Stimulated activated CD8-positive, alpha-beta memory T cell treated with anti-CD3 and anti-CD28 coated beads, Interleukin-4, amount 100 ng/mL, for 4 hours (primary cell): ENCODE data around the gene GDPD4.

Experiments
- DNase-seq, 2 donors: peaks; one replicate each; pipeline ENCODE4 v3.0.0-alpha.2; 2020; ENCODE audit warnings: low read depth in 2 of 2, low spot score in 1 of 2

Gene GDPD4

DNA sequence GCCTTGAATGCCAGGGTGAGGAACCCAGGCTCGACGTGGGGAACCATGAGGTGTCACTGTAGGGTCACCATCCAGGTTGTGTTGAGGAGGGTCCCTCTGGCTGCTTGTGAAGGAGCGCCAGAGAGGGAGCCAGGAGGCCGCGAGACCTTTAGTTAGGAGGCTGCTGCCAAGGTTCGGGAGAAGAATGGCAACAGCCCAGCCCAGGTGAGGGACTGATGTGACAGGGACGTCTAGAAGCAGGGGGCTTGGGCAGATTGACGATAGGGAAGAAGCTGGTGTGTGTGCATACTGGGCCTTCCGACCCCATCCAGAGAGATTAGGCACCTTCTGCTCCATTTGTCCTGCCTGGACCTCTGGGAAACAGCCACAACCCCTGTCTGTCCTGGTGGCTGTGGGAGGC is 124.5 kb downstream of the GDPD4 start:
- no peak for DNase-seq

DNA sequence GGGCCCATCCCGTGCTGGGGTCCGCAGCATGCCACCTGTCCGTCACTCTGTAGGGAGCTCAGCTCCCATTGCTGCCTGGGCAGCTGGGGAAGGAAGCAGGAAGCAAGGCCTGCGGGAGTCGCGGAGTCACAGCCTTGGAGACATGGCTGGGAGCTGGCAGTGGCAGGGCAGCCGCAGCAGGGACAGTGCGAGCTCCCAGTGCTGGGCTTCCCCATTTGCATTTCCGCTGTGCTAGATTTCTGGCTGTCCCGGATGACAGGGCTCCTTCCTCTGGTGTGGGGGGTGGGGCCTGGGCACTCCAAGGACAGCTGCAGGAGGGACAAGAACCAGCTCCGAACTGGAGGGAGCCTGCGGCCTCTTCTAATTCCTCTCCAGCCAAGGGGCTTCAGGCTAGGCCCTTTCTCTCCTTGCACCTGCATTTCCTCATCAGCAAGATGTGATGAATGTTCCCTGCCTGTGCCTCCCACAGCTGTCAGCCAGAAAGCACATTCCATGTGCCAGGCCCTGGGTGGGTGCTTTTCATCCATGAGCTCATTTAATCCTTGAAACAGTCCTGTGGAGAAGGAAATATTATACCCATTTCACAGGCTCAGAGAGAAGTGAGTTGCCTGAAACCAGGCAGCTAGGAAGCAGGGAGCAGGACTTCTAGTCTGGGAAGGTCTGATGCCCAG is 125.5 kb downstream of the GDPD4 start:
- DNase-seq, result no peak

DNA sequence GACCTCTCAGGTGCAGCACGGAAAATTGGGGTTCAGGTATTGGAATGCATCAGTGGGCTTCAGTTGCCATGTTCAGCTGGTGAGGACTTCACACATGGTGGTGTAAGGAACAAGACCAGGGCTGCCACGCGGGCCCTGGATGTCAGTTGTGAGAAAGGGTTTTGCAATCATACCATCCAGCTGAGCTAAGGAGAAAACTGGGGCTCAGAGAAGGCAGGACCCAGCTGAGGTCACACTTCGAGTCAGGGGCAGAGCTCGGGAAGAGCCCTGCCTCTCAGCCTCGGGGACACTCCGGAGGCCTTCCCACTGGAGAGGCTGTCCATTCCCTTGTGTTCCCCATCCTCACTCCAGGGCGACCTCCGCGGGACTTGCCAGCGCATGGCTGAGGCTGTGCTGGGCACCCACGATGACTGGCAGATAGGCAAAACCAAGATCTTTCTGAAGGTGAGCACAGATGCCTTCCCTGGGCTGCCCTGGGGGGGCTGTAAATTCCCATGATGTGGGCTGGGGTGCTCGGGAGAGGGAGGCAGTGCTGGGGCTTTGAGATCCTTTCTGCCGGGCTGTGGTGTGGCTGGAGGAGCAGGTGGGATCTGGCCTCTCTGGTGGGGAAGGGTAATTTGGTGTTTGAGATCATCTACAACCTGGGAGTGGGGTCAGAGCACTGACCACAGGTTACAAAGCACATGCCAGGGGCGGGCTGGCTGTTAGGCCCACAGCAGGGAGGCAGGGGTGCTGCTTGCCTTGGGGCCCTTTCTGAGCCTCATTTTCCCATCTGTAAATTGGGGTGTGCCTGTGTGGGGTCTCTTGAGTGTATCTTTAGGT is 126.3 kb downstream of the GDPD4 start:
- no peak for DNase-seq

DNA sequence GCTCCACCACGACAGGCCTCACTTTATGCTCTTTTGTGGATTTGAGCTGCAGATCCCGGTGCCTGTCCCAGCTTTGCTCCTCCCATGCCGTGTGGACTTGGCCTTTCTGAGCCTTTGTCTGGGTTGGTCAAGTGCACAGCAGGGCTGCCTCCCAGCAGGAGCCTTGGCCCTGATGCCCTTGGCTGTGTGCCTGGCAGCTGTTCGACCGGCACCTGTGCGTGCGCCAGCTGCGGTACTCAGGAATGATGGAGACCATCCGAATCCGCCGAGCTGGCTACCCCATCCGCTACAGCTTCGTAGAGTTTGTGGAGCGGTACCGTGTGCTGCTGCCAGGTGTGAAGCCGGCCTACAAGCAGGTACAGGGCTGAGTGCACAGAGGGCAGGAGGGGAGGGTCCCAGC is 126.9 kb downstream of the GDPD4 start:
- DNase-seq, result no peak

DNA sequence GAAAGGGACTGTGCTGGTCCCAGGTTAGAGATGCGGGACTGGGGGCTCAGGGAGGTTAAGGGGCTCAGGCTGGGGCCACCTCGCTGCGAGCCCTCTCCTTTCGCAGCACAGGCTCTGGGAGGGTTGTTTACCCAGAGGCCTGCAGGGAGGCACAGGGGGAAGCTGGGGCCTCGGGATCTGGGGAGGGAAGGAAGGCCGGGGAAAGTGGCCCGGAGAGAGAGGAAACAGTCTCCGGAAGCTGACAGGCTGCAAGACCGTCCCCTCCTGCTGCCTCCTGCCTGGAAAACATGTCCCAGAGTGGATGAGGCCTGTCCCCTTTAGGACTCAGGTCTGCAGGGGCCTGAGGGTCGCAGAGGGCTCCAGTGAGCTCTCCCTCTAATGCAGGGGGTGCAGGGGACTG is 128.0 kb downstream of the GDPD4 start:
- DNase-seq, result no peak

DNA sequence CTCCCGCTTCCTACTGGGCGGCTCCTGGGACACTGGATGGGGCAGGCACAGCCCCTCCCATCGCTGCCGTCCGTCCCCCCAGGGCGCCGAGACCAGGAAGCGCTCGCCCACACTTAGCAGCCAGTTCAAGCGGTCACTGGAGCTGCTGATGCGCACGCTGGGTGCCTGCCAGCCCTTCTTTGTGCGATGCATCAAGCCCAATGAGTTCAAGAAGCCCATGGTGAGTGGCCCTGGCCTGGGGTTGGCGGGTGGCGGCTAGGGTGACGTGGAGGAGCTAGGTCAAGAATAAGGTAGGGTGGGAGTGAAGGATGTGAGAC is 128.9 kb downstream of the GDPD4 start:
- DNase-seq, result no peak

DNA sequence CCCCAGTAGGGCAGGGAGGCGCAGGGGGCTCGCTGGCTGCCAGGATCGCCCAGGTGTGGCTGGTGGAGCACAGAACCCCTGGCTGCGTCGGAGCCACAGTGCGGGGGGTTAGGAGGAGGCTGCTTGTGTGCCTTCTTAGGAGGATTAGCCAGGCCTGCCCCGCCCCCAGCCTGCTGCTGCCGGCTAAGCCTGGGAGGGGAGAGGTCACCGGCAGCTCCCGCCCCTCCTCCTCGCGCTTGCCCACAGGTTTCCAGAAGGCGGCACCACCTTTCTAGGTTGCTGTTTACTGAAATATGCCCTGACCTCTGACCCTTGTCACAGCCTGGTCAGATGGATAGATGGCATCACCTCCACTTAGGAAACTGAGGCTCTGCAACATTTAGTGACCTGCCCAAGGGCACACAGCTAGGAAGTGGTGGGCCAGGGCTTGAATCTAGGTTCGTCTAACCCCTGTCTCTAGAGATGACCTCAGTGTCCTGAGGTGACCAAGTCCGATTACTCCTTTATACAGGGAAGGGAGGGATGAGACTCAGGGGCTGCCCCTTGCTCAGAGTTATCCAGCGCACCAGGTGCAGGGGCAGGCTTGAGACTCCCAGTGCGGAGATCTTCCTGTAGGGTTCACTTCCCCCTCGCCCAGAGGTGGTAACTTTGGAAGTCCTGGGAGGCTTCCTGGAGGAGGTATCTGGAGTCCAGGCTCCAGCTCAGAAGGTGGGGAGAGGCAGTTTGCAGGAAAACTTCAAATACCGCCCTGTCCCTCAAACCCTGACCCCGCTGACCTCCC is 129.4 kb downstream of the GDPD4 start:
- DNase-seq, result no peak

DNA sequence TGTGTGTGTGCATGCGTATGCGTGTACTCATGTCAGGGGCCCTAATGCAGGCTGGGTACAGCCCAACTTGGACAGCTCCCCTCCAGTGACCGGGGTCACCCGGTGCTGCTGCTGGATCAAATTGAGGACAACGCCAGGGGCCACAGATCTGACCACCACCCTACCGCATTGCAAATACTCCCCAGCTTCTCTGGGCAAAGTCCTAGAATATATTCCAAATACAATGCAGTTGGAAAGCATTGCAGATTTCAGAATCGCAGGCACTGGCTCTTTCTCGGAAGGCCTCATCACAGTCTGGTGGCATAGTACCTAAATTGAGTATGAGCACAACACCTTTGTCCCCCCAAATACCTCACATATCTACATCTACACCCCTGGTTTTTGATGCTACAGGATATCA is 130.2 kb downstream of the GDPD4 start:
- no peak for DNase-seq

DNA sequence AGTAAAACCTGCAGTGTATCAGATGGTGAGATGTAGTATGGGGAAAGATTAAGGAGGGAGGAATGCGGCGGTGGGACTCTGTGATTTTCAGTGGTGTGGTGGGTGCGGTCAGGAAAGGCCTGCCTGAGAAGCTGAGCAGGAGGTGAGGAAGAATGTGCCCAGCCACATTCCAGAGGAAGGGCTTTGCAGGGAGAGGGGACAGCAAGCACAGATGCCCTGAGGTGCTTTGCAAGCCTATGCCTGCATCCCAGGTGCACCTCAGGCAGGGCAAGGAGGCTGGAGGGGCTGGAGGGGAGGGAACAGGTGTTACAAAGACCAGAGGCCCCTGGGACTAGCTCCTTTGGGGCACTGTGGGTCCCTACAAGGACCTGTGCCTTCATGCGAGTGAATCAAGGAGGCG is 131.4 kb downstream of the GDPD4 start:
- no peak for DNase-seq

DNA sequence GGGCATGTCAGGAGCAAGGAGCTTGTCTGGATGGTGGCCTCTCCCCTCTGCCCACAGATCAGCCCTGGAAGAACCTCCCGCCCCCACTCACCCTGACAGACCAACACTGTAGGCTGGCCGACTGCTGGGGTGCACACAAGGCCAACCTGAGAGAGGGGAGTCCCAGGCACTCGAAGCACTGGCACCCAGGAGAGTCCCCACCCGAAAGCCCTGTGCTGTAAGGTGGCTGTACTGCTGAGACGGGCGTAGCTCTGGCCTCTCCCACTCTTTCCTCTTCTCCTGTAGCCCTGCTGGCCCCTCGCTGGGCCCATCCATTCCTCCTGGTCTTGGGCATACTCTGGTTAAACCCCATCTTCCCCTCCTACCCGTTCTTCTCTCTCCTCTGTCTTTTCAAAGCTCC is 133.7 kb downstream of the GDPD4 start:
- no peak for DNase-seq

DNA sequence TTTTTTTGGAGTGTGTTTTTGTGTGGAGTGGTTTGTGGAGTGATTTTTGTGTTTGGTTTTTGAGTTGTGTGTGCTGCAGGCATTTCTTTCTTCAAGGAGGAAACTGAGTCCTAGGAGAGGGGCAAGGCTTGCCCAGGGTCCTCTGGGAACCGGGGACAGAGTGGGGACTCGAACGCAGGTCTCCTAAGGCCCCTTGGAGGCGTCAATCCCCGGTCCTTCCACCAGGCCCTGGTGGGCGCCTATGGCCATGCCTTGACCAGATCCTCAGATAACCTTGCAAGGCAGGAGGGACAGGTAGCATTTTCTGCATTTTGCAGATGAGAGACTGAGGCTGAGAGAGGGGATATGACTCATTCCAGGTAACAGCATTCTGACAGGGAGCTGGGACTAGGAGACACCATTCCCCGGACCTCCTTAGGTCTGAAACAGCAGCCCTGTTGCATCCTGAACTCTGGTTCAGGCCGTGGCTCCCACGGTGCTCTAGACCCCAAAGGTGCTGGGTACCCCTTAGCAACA is 134.3 kb downstream of the GDPD4 start:
- no peak for DNase-seq
